H1 (cell line): ENCODE data around the gene ARHGAP24. TPM values are rescaled to one million over a fixed set of nuclear protein-coding genes. Genes with fewer than 3 reads are reported as not detected.

Experiments
- CHD1 ChIP-seq: IDR thresholded peaks from 2 replicates; pipeline ENCODE4 v1.6.1; 2012; ENCODE audit warnings: low read depth, low read length, improper control_type of control experiment
- PHF8 ChIP-seq: fragments of 200-600 bp; sonication (generic); conservative IDR thresholded peaks from 2 replicates; pipeline ENCODE4 v1.7.1; 2012; ENCODE audit warnings: low read depth, mild to moderate bottlenecking, inconsistent platforms, low read length, moderate library complexity
- POLR2AphosphoS5 ChIP-seq: IDR thresholded peaks from 2 replicates; pipeline ENCODE4 v1.6.1; 2011; ENCODE audit warnings: low read depth, low read length
- SP1 ChIP-seq: IDR thresholded peaks from 2 replicates; pipeline ENCODE4 v1.6.1; 2011; ENCODE audit warnings: low read depth, low read length
- polyA plus RNA-seq, 7 experiments: library from polyadenylated mRNA; depleted of rRNA in 3 of 7; stranded (reverse) in 5 of 7; unstranded in 2 of 7; fragments of >200 nt in 5 of 7; fragments of 200-250 nt in 2 of 7; gene quantifications; 1 replicate in 5 of 7; 2 replicates in 1 of 7; 4 replicates in 1 of 7; pipeline versions ENCODE4 v1.2.1 to v1.2.3, GENCODE V29; 2011 to 2013; ENCODE audit warnings: missing spikeins in 2 of 7, mixed read lengths in 2 of 7
- total RNA-seq: library from RNA; stranded (reverse); fragmentation: NEBNext Ultra II Directional; extraction: Animal tissue kit (Norgen Biotek cat#: 25700); gene quantifications from 2 replicates; pipeline ENCODE4 v1.2.1, GENCODE V29; 2021
- TF ChIP-seq, protein P1 (sequence below), 3 experiments: IDR thresholded peaks; 1 replicate in 2 of 3; 2 replicates in 1 of 3; pipeline versions ENCODE4 v1.5.1 to v1.6.1; 2011; ENCODE audit warnings: low read length in 3 of 3, mild to moderate bottlenecking in 3 of 3, inconsistent platforms in 2 of 3, low read depth in 1 of 3, moderate library complexity in 1 of 3; ENCODE audit not compliant: insufficient read depth in 1 of 3; ENCODE audit errors: control extremely low read depth in 1 of 3

The ARHGAP24 gene
- total and polyA plus RNA-seq, 2 of the 8 experiments (the other 6 are each of a cell fraction or from before 2014, with no cell fraction given) = 0.08 to 0.50 TPM

DNA sequence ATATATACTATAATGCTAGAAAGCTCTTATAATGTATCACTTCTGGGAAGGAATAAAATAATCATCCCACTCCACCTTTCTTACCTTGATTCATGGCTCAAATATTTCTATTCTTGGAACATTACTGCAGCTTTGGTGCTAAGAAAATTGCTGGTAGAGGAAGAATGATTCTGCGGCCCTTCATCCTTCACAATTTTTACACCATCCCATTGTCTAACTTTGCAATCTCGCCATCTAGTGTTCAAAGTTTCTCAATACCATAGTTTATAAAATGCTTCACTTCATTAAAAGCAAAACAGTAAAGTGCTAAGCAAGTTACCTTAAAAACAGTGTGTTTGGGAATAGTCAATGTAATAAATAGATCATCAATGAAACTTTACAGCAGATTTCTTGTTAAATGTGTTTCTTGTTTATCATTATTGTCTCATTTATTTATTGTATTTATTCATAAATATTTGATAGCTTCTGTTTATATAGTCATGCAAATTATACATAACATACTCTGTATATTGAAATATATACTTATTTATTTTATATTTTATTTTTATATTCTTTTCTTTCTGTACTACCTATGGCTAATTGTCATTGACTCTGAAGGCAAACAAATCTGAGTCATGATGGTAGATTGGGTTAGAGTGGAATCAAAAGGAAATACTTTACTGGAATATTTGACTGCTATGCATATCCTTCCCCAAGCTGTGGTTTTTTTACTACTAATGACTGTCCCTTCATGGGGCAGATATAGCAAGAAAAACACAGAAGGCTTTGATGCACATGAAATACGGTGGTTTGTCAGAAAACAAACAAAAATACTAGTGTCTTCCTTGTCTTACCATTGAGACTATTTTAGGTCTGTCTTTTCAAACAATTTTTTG, 494.2 kb downstream of the ARHGAP24 start (continued):
- no peak for TF ChIP-seq PHF8
- no peak for TF ChIP-seq SP1
- TF ChIP-seq CHD1 = no peak
- TF ChIP-seq, protein P1, sequence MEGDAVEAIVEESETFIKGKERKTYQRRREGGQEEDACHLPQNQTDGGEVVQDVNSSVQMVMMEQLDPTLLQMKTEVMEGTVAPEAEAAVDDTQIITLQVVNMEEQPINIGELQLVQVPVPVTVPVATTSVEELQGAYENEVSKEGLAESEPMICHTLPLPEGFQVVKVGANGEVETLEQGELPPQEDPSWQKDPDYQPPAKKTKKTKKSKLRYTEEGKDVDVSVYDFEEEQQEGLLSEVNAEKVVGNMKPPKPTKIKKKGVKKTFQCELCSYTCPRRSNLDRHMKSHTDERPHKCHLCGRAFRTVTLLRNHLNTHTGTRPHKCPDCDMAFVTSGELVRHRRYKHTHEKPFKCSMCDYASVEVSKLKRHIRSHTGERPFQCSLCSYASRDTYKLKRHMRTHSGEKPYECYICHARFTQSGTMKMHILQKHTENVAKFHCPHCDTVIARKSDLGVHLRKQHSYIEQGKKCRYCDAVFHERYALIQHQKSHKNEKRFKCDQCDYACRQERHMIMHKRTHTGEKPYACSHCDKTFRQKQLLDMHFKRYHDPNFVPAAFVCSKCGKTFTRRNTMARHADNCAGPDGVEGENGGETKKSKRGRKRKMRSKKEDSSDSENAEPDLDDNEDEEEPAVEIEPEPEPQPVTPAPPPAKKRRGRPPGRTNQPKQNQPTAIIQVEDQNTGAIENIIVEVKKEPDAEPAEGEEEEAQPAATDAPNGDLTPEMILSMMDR (IDR thresholded peaks at IDR 0.05; ENCODE audit: control extremely low read depth in 1 of 3, insufficient read depth in 1 of 3, low read depth in 1 of 3, low read length in 3 of 3) = peak in 2 of 3 experiments; percentile 46 to 54; a peak in 2 of 4 replicates
- no peak for TF ChIP-seq POLR2AphosphoS5
